HepG2 (cell line): ENCODE data around the gene AK8. TPM values are rescaled to one million over a fixed set of nuclear protein-coding genes. Genes with fewer than 3 reads are reported as not detected.

Source experiments
- CCDC6 ChIP-seq: sonication (generic); formaldehyde crosslinking; IDR thresholded peaks from 2 replicates; pipeline ENCODE4 v1.8.1; 2022; ENCODE audit warnings: mild to moderate bottlenecking, missing genetic modification reagents, moderate library complexity
- FOXJ3 ChIP-seq: sonication (generic); formaldehyde crosslinking; IDR thresholded peaks from 2 replicates; pipeline ENCODE4 v1.4.0; 2020; ENCODE audit warnings: missing genetic modification reagents, mild to moderate bottlenecking, borderline replicate concordance
- GTF2F1 ChIP-seq: fragments of 150-350 bp; IDR thresholded peaks from 2 replicates; pipeline ENCODE4 v1.6.1; 2014; ENCODE audit warnings: low read length
- KDM6A ChIP-seq: IDR thresholded peaks from 2 replicates; pipeline ENCODE4 v1.6.1; 2016; ENCODE audit warnings: low read depth
- KLF6 ChIP-seq: IDR thresholded peaks from 2 replicates; pipeline ENCODE4 v1.8.0; 2016; ENCODE audit warnings: missing biosample characterization, missing genetic modification reagents
- MTA3 ChIP-seq: sonication (generic); formaldehyde crosslinking; IDR thresholded peaks from 2 replicates; pipeline ENCODE4 v1.4.0; 2020; ENCODE audit warnings: missing genetic modification reagents
- NBN ChIP-seq: fragments of 450-650 bp; conservative IDR thresholded peaks from 2 replicates; pipeline ENCODE4 v1.6.1; 2017
- NFE2L2 ChIP-seq: fragments of 150-350 bp; IDR thresholded peaks from 2 replicates; pipeline ENCODE4 v1.6.1; 2014; ENCODE audit warnings: low read length
- PCBP2 ChIP-seq: fragments of 200-400 bp; formaldehyde crosslinking; optimal IDR thresholded peaks from 2 replicates; pipeline ENCODE3; 2018; ENCODE audit warnings: low read length, low read depth; ENCODE audit not compliant: poor library complexity, severe bottlenecking
- SAP130 ChIP-seq: IDR thresholded peaks from 2 replicates; pipeline ENCODE4 v1.6.1; 2016; ENCODE audit warnings: low read depth
- SMAD1 ChIP-seq: sonication (generic); formaldehyde crosslinking; IDR thresholded peaks from 2 replicates; pipeline ENCODE4 v1.4.0; 2020; ENCODE audit warnings: missing genetic modification reagents, low read depth, mild to moderate bottlenecking, borderline replicate concordance
- SP1 ChIP-seq, 2 experiments: fragments of 450-650 bp in 1 of 2; sonication (generic) in 1 of 2; formaldehyde crosslinking in 1 of 2; IDR thresholded peaks; 2 replicates each; pipeline versions ENCODE4 v1.4.0 to v1.6.1; 2016 to 2020; ENCODE audit warnings: missing genetic modification reagents in 1 of 2
- ZBTB20 ChIP-seq: sonication (generic); formaldehyde crosslinking; IDR thresholded peaks from 2 replicates; pipeline ENCODE4 v1.8.1; 2023; ENCODE audit warnings: missing genetic modification reagents, low read depth, mild to moderate bottlenecking, borderline replicate concordance
- ZMAT3 ChIP-seq: sonication (generic); formaldehyde crosslinking; conservative IDR thresholded peaks from 2 replicates; pipeline ENCODE4 v1.7.0; 2021; ENCODE audit warnings: missing genetic modification reagents
- ZNF180 ChIP-seq: sonication (generic); formaldehyde crosslinking; IDR thresholded peaks from 2 replicates; pipeline ENCODE4 v1.4.0; 2020; ENCODE audit warnings: low read depth, missing genetic modification reagents, borderline replicate concordance
- ZNF251 ChIP-seq: sonication (generic); formaldehyde crosslinking; IDR thresholded peaks from 2 replicates; pipeline ENCODE4 v1.9.0; 2021; ENCODE audit warnings: mild to moderate bottlenecking, missing genetic modification reagents
- ZNF33B ChIP-seq: sonication (generic); formaldehyde crosslinking; IDR thresholded peaks from 2 replicates; pipeline ENCODE4 v1.5.1; 2020; ENCODE audit warnings: mild to moderate bottlenecking, missing genetic modification reagents
- ZNF354B ChIP-seq: sonication (generic); formaldehyde crosslinking; IDR thresholded peaks from 2 replicates; pipeline ENCODE4 v1.8.0; 2022; ENCODE audit warnings: mild to moderate bottlenecking, missing genetic modification reagents
- ZNF431 ChIP-seq: sonication (generic); formaldehyde crosslinking; IDR thresholded peaks from 2 replicates; pipeline ENCODE4 v1.9.0; 2022; ENCODE audit warnings: missing genetic modification reagents, low read depth, mild to moderate bottlenecking, borderline replicate concordance
- ZNF546 ChIP-seq: sonication (generic); formaldehyde crosslinking; conservative IDR thresholded peaks from 2 replicates; pipeline ENCODE4 v1.8.1; 2023; ENCODE audit warnings: mild to moderate bottlenecking, missing genetic modification reagents
- ZNF598 ChIP-seq: sonication (generic); formaldehyde crosslinking; IDR thresholded peaks from 2 replicates; pipeline ENCODE4 v1.5.1; 2020; ENCODE audit warnings: mild to moderate bottlenecking, missing genetic modification reagents, borderline replicate concordance
- ZNF768 ChIP-seq: sonication (generic); formaldehyde crosslinking; IDR thresholded peaks from 2 replicates; pipeline ENCODE4 v1.4.0; 2020; ENCODE audit warnings: missing genetic modification reagents
- polyA plus RNA-seq, 8 experiments: library from polyadenylated mRNA; depleted of rRNA in 3 of 8; stranded (reverse) in 7 of 8; unstranded in 1 of 8; fragments of >200 nt; fragmentation: Illumina TruSeq in 4 of 8; extraction: Trizol in 4 of 8; gene quantifications; 2 replicates each; pipeline versions ENCODE4 v1.2.1 to v1.2.3, GENCODE V29; 2011 to 2016; ENCODE audit warnings: low read depth in 4 of 8, missing spikeins in 1 of 8, mixed read lengths in 1 of 8; ENCODE audit not compliant: insufficient read depth in 1 of 8
- total RNA-seq, 5 experiments: library from RNA; depleted of rRNA; stranded (reverse); fragments of >200 nt; fragmentation: Illumina TruSeq; extraction: Trizol; gene quantifications; 2 replicates each; pipeline ENCODE4 v1.2.3, GENCODE V29; 2016; ENCODE audit warnings: low read depth in 1 of 5
- TF ChIP-seq, protein P1 (sequence below): sonication (generic); formaldehyde crosslinking; IDR thresholded peaks from 2 replicates; pipeline ENCODE4 v1.5.1; 2020; ENCODE audit warnings: mild to moderate bottlenecking, missing genetic modification reagents, moderate library complexity
- TF ChIP-seq, protein P2 (sequence below): sonication (generic); formaldehyde crosslinking; IDR thresholded peaks from 2 replicates; pipeline ENCODE4 v1.5.1; 2020; ENCODE audit warnings: missing genetic modification reagents, mild to moderate bottlenecking, borderline replicate concordance

Gene AK8
- total and polyA plus RNA-seq, 2 of the 13 experiments (the other 11 are each of a cell fraction or from before 2014, with no cell fraction given) = 0.11 TPM; not detected in 1

DNA sequence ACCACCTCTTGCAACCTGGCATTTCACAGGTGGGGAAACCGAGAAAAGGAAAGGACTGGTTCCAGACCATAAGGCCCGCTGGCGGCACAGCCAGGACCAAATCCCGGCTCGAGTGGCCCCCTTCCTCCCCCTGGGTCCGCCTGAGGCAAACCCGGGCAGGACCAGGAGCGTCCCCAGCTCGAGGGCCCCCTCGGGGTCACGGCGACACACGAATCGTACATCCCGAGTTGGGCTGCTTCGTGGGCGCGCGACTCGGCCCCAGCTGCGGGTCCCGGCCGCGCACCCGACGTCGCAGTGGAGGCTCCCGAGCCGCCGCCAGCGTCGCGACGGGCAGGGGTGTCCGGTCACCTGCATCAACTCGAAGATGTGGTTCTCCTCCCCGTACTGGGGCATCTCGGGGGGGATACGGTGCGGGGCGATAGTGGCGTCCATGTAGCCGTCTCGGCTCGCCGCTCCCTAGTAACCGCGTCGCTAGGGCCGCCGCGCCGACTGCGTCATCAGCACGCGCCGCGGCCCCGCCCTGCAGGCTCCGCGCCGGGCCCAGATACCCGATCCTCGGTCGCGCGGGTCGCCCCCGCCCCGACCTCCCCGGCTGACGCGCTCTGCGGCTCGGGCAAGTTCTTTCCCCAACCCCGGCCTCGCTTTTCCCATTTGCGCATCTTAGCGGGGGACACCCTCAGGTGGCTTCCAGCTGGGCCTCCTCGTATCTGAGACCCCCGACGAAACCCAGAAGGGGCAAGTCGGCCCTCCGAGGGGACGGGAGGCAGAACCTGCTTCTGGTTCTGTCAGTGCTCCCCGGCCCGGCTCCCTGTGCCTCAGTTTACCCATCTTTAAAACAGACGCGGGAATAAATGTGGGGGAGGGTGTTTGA is at the start of gene AK8 (continued):
- TF ChIP-seq ZNF546 (CRISPR knock-in tag) (peak; percentile 61; the same call in 1 of the 2 replicates), MTA3 (CRISPR knock-in tag) (no peak), SP1 (IDR thresholded peaks at IDR 0.05) (no peak), SP1 (CRISPR knock-in tag; IDR thresholded peaks at IDR 0.05) (peak; percentile 92), ZNF251 (CRISPR knock-in tag) (no peak), ZBTB20 (CRISPR knock-in tag) (peak; percentile 42; the same call in 1 of the 2 replicates), ZNF598 (CRISPR knock-in tag) (no peak), GTF2F1 (no peak), CCDC6 (no peak), ZNF33B (CRISPR knock-in tag) (0 out of 2 replicates have a peak, but pooled peaks have one; percentile 5), PCBP2 (no peak), ZNF768 (CRISPR knock-in tag) (0 out of 2 replicates have a peak, but pooled peaks have one; percentile 10), NFE2L2 (no peak), KLF6 (0 out of 2 replicates have a peak, but pooled peaks have one; percentile 33), NBN (no peak), SAP130 (peak; percentile 98), ZMAT3 (no peak), ZNF354B (CRISPR knock-in tag) (no peak), SMAD1 (CRISPR knock-in tag) (no peak), ZNF180 (CRISPR knock-in tag) (no peak; the same call in 1 of the 2 replicates), FOXJ3 (no peak), KDM6A (CRISPR knock-in tag) (no peak), ZNF431 (no peak)
- TF ChIP-seq, protein P1, sequence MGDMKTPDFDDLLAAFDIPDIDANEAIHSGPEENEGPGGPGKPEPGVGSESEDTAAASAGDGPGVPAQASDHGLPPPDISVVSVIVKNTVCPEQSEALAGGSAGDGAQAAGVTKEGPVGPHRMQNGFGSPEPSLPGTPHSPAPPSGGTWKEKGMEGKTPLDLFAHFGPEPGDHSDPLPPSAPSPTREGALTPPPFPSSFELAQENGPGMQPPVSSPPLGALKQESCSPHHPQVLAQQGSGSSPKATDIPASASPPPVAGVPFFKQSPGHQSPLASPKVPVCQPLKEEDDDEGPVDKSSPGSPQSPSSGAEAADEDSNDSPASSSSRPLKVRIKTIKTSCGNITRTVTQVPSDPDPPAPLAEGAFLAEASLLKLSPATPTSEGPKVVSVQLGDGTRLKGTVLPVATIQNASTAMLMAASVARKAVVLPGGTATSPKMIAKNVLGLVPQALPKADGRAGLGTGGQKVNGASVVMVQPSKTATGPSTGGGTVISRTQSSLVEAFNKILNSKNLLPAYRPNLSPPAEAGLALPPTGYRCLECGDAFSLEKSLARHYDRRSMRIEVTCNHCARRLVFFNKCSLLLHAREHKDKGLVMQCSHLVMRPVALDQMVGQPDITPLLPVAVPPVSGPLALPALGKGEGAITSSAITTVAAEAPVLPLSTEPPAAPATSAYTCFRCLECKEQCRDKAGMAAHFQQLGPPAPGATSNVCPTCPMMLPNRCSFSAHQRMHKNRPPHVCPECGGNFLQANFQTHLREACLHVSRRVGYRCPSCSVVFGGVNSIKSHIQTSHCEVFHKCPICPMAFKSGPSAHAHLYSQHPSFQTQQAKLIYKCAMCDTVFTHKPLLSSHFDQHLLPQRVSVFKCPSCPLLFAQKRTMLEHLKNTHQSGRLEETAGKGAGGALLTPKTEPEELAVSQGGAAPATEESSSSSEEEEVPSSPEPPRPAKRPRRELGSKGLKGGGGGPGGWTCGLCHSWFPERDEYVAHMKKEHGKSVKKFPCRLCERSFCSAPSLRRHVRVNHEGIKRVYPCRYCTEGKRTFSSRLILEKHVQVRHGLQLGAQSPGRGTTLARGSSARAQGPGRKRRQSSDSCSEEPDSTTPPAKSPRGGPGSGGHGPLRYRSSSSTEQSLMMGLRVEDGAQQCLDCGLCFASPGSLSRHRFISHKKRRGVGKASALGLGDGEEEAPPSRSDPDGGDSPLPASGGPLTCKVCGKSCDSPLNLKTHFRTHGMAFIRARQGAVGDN (CRISPR knock-in tag) = peak; percentile 79
- TF ChIP-seq, protein P2, sequence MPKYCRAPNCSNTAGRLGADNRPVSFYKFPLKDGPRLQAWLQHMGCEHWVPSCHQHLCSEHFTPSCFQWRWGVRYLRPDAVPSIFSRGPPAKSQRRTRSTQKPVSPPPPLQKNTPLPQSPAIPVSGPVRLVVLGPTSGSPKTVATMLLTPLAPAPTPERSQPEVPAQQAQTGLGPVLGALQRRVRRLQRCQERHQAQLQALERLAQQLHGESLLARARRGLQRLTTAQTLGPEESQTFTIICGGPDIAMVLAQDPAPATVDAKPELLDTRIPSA (CRISPR knock-in tag) = no peak
